ENCODE data around the gene DICER1.
"Not testable (repeated sequence)": the region's sequence is repeated elsewhere in the genome, so short reads cannot be mapped to it uniquely, and the experiment has no call there.

The DICER1 gene

DNA sequence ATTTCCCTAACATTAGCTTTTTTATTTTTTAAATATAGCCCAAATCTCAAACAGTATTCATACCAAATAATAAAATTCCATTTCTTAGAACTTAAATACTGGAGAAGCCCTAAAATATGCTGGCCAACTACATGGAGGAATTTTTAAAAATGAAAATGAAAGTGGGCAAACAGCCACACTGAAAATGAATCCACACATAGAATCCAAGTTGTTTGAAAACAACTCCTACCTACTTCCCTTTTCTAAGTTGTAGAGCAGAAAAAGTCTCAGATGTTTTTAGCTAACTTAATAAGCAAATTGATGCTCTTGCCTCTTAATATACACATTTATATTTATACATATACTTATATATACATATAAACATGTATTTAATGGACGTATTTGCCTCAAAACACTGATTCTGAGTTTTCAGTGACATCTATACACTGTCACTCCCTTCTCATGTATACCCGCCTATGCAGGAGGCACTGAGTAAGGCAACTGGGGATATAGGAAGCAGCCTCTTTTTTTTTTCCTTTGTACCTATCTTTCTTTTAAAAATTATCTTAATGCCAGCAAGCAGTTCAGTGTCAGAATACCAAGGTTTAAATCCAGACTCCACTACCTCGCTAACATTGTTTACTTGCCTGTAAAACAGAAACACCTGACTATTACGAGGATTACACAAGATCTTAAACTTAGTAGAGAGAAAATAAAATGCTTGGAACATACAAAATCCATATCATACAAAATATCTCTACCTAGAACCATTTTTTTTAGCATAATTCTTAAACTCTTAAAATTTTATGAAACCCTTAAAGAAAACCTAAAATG lies 13.3 kb downstream of the DICER1 start:
- no peak for DNase-seq

DNA sequence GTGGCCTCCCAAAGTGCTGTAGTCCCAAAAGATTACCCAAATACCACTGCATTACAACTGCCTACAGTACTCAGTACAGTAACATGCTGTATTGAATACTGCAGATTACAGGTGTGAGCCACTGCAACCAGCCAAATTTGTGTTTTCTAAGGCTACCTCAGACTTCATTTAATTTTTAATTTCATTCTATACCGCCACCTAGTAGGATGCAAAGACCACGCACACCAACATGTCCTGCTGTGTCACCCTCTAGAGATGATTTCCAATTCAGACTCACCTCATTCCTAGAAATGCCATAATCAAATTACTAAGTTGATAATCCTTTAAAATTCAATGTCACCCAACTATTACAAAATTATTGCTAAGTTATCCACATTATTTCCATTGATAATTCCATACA lies 15.1 kb downstream of the DICER1 start:
- DNase-seq = no peak

- DNase-seq = no peak
Observed at GRCh38 chr14:95141684-95142083, 15.6 kb downstream of the DICER1 start.

- DNase-seq = no peak
Observed at GRCh38 chr14:95140060-95140858, 17.1 kb downstream of the DICER1 start.

DNA sequence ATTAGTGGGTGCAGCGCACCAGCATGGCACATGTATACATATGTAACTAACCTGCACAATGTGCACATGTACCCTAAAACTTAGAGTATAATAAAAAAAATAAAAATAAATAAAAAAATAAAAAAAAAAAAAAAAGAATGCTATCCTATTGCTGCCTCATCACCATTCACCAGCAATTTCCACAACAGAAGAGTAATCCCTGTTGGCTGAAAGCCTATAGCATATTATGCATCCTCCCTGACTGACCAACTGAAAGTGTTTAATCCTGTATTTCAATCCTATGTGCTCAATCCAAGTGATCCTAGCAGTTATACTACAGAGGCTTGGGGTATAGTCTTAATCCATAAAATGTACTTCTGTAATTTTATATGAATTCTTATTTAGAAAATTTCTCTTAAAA lies 18.5 kb downstream of the DICER1 start:
- DNase-seq = no peak

DNA sequence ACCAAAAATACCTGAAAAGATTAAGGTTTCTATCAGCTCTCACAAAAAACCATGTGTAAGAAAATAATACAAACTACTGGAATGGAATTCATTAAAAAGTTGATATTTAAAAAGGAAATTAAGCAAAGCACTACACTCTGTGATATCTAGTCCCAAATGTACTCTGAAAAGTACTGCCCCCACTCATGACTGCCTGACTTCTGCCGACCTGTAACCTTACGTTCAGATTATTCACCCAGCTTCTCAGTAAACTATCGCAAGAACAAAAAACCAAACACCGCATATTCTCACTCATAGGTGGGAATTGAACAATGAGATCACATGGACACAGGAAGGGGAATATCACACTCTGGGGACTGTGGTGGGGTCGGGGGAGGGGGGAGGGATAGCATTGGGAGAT lies 18.9 kb downstream of the DICER1 start:
- not testable (repeated sequence) for DNase-seq

GRCh38 chr14:95137804-95138167 lies 19.5 kb downstream of the DICER1 start:
- DNase-seq = no peak

DNA sequence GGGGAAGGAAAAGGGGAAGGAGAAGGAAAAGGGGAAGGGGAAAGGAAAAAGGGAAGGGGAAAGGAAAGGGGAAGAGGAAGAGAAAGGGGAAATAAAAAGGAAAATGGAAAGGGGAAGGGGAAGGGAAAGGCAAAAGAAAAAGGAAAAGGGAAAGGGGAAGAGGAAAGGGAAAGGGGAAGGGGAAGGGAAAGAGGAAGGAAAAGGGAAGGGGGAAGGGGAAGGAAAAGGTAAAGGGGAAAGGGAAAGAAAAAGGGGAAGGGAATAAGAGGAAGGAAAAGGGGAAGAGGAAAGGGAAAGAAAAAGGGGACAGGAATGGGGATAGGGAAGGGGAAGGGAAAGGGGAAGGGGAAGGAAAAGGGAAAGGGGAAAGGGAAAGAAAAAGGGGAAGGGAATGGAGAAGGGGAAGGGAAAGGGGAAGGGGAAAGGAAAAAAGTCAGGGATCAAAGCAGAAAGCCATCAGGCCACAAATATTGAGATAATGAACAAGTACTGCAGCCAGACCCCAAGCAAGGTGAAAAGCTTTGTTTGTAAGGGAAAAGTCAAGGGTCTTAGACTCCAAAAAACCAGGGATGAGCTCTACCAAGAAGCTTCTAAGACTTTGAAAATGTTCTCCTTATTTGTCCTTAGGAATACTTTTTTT lies 20.0 kb downstream of the DICER1 start:
- DNase-seq = no peak

GRCh38 chr14:95136631-95137030 lies 20.7 kb downstream of the DICER1 start:
- DNase-seq = no peak

DNA sequence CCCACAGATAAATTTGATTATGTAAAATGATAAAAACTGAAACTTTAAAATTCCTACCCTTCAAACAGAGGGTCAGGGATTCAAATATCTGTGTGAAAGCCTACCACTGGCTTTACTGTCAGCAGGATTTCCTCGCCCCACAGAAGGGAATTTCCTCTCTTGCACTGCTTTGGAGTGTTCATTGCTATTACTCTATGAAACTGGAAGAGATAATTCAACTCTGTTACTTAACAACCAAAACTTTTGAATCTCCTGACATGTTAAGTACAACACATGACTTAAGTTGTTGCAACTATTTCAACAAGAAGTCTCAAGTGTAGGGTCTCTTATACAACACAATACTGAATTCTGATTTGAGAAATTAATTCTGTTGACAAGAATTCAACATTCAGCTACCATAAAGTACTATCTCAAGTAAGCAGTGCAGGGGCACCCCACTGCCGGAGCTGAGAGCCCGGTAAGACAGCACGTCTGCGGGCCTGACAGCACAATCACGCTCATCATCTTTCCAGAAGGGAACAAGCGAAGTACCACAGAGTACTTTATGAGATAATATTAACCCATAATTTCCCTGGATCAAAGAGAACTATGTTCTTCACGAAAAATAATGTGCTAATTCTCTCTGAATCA lies 22.9 kb downstream of the DICER1 start:
- no peak for DNase-seq

DNA sequence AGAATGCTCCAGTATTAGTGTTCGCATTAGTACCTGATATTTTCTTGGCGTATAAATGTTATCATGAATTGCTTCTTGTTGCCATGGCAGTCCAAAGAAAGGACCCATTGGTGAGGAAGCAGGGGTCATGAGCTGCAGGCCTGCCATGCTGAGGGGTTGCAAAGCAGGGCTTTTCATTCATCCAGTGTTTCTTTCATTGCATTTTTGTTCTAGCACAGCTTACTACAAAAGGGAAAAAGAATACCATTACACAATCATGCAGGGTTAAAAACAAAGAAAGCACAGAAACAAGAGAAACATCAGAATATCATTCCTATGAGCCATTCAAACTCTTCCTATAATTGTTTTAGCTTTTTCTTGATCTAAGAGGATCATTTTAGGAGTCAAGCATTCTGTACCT lies 24.0 kb downstream of the DICER1 start:
- no peak for DNase-seq

GRCh38 chr14:95132760-95133159 lies 24.6 kb downstream of the DICER1 start:
- no peak for DNase-seq

GRCh38 chr14:95130549-95130948 lies 26.8 kb downstream of the DICER1 start:
- DNase-seq = no peak

DNA sequence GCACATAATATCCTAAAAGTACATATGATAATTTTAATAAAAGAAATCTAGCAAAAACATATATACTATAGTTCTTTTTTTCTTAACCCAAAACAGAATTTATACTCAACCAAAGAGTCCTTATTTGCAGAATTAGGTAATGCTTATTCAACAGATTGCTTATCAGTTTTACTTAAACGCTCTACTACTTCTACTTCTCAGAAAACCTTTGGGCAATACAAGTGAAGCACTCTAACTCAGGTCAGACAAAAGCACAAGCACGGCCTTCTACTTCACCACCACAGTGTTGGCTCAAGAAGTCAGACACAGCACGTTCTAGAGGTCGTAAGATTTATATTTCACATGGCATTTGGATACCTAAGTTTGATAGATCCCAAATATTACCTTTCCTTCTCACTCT lies 29.2 kb downstream of the DICER1 start:
- no peak for DNase-seq

GRCh38 chr14:95127531-95127911 lies 29.8 kb downstream of the DICER1 start:
- no peak for DNase-seq

DNA sequence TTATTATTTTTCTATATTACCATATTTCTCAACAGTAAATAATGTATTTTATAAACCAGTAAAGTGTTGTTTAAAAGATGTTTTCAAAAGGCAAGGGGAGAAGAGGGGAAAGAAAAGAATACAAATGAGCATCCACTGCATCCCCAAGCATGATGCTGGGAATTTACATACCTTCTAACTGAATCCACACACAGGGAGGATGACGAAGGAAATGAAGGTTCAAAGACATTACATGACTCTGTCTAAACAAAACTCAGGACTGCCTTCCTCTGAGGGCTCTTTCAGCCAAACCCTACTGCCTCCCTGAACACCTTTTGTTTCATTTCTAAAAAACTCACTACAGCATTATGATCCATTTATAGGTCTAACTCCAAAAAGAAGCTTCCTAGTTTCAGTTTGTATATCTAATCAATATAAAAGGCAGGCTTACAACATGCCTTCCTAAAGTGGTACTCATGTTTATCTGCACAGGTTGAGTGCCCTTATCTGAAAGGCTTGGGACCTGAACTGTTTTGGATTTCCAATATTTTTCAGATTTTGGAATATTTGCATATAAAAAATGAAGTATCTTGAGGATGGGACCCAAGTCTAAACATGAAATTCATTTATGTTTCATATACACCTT lies 30.3 kb downstream of the DICER1 start:
- no peak for DNase-seq

- DNase-seq = no peak
Observed at GRCh38 chr14:95125915-95126314, 31.4 kb downstream of the DICER1 start.

DNA sequence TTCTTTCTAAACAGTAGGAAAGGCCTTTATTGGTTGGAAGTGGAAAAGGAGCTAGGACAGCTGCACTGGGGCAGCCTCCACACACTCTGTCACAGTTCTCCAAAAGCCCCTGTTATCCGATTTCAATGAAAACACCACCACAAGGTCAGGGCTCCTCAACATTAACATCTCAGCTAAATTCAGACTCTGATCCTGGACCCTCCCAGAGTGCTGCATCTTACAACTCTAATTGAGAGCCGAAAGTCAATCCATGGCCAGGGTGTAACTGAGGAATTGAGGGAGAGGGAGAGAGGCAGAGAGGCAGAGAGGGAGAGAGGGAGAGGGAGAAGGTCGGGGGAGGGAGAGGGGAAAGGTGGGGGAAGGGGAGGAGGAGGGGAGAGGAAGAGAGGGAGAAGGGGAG lies 32.1 kb downstream of the DICER1 start:
- no peak for DNase-seq

GRCh38 chr14:95123891-95124579 lies 33.3 kb downstream of the DICER1 start:
- DNase-seq = no peak

DNA sequence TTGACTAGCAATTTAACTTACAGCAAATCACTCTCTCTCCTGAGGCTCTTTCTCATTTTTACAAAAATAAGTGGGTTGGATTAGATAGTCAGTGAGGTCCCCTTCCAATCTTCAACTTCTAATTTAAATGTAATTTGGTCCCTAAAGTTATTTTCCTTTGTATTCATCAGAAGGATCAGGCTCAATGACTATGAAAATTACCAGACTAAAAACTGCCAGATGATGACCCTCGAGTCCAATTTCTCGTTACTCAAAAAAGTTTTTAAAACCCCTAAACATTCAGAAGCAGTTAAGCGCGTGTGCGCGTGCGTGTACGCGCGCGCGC lies 34.7 kb downstream of the DICER1 start:
- no peak for DNase-seq

GRCh38 chr14:95121911-95122620 lies 35.3 kb downstream of the DICER1 start:
- DNase-seq = no peak

DNA sequence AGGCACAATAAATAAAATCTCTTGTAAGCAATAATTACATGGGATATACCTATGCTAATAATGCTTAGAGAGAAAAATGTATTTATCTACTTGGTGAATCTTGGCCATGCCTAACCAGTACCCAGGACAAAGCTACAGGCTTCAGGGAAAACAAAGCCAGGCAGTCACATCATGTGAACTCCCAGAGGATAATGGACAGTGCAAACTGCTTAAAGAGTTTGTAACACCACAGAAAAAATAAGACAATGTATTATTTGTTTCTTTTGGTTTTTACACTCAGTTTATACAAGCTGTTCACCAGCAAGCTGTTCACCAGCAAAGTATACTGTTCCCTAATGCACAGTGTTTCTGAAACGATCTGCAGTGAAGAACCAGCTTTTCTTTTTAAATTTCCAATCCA lies 38.0 kb downstream of the DICER1 start:
- no peak for DNase-seq
